ENCODE data around the gene GXYLT1.

DNA sequence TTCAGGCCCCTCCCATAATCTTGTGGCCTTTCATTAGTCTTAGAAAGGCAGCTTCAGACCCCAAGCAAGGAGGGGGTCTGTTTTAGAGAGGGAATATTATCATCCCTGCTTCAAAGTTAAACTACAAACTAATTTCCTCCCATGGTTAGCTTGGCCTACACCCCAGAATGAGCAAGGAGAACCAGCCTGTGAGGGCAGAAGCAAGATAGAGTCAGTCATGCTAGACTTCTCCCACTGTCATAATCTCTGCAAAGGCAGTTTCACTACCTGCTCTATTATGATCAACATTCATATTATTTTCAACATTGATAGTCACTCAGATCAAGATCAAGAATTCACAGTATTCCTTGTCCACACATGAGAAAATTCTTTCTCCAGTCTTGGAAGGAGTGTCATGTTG is 105.1 kb downstream of the GXYLT1 start:
- TF ChIP-seq, protein P1, sequence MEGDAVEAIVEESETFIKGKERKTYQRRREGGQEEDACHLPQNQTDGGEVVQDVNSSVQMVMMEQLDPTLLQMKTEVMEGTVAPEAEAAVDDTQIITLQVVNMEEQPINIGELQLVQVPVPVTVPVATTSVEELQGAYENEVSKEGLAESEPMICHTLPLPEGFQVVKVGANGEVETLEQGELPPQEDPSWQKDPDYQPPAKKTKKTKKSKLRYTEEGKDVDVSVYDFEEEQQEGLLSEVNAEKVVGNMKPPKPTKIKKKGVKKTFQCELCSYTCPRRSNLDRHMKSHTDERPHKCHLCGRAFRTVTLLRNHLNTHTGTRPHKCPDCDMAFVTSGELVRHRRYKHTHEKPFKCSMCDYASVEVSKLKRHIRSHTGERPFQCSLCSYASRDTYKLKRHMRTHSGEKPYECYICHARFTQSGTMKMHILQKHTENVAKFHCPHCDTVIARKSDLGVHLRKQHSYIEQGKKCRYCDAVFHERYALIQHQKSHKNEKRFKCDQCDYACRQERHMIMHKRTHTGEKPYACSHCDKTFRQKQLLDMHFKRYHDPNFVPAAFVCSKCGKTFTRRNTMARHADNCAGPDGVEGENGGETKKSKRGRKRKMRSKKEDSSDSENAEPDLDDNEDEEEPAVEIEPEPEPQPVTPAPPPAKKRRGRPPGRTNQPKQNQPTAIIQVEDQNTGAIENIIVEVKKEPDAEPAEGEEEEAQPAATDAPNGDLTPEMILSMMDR (IDR thresholded peaks at IDR 0.05) = no peak
- TF ChIP-seq POLR2A (IDR thresholded peaks at IDR 0.05) = no peak
